22Rv1 (cell line): Measurements from ENCODE around the gene ABCB8.

ENCODE experiments used
- H3K27ac ChIP-seq: fragments of 450-650 bp; 2 replicates; pipeline ENCODE4 v1.5.1; 2017
- ZFX ChIP-seq: fragments of 450-650 bp; IDR thresholded peaks from 2 replicates; pipeline ENCODE4 v1.6.1; 2017; ENCODE audit warnings: antibody characterized with exemption, borderline replicate concordance
- TF ChIP-seq, protein P1 (sequence below): fragments of 450-650 bp; IDR thresholded peaks from 2 replicates; pipeline ENCODE4 v1.5.1; 2017; ENCODE audit warnings: mild to moderate bottlenecking

The ABCB8 gene

DNA sequence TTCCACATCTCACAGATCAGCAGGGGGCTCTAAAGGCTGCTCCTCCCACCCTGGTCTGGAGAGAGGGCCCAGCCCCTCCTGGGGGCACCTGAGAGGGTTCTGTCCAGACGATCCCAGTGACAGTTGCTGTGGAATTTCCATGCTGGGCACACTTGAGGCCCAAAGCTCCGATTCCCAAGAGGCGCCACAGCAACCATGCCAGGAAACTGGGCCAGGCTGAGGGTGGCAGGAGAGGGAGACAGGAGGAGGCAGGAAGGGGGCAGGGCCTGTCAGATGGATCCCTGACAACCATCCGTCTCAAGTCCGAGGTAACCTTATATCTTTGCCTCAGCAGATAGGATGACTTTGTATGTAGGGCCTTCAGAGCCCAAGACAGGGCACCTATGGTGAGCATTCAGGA is 41.7 kb upstream of the ABCB8 start:
- no peak for TF ChIP-seq ZFX
- TF ChIP-seq, protein P1, sequence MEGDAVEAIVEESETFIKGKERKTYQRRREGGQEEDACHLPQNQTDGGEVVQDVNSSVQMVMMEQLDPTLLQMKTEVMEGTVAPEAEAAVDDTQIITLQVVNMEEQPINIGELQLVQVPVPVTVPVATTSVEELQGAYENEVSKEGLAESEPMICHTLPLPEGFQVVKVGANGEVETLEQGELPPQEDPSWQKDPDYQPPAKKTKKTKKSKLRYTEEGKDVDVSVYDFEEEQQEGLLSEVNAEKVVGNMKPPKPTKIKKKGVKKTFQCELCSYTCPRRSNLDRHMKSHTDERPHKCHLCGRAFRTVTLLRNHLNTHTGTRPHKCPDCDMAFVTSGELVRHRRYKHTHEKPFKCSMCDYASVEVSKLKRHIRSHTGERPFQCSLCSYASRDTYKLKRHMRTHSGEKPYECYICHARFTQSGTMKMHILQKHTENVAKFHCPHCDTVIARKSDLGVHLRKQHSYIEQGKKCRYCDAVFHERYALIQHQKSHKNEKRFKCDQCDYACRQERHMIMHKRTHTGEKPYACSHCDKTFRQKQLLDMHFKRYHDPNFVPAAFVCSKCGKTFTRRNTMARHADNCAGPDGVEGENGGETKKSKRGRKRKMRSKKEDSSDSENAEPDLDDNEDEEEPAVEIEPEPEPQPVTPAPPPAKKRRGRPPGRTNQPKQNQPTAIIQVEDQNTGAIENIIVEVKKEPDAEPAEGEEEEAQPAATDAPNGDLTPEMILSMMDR: no peak
- H3K27ac ChIP-seq: no peak overlapping the region

DNA sequence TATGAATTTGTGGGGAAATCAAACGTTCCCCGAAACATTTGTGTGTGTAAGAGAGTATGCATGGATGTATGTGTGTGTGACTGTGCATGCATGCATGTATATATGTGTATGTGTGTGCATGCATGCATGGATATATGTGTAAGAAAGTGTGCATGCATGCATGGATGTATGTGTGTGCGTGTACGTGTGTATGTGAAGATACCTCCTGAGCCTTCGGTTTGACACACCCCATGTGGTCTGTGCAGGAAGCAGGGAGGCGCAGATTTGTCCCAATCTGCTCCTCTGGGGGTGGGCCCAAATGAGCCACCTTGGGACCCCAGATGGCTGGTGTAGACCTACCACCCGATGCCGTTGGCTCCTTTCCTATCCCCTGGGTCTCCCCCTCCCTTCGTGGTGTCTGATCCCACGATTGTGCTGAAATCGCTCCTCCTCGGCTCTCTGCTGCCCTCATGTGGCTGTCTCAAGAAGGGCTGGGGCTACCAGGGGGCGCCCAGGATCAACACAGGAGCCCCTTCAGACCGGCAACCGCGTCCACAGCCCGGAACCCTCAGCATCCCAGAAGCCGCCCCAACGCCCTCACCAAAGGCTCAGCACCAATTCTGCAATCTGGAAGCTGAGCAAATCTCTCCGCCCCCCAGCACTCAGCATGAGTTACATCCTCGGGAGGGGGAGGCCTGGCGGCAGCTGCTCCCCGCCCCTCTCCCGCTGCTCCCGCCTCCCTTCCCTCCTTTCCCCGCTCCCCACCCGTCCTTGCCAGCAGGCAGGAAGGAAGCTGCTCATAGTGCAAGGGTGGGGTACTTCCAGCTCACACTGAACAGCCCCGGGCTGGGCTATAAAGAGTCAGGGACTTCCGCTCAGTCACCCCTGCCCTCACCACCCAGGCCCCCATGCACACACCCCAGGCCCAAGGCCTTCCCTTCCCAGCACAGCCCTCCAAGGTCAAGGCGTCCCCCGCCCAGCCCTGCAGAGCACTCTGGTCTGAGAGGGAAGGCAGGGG is 39.7 kb upstream of the ABCB8 start:
- TF ChIP-seq ZFX: no peak
- TF ChIP-seq, protein P1: peak; percentile 96

DNA sequence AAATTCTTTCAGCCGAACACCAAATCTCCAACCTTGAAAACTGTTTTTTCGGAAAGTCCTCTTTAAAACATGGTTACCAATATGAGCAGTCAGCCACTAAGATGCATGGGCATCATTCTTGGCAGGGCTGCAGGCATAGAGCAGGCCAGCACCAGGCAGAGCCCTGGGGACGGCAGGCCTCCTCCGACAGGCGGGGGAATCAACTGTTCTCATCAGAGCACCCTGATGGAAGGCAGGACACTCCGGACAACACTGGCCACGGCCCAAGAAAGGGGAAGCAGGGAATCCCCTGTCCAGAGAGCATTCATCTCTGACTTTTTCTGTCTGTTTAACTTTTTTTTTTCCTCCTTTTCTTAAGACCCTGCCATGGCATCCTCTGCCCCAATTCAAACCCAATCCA is 38.8 kb upstream of the ABCB8 start:
- no peak overlapping the region for H3K27ac ChIP-seq

More for the DNA sequence above, 39.7 kb upstream of the ABCB8 start:
- H3K27ac ChIP-seq: no peak overlapping the region

DNA sequence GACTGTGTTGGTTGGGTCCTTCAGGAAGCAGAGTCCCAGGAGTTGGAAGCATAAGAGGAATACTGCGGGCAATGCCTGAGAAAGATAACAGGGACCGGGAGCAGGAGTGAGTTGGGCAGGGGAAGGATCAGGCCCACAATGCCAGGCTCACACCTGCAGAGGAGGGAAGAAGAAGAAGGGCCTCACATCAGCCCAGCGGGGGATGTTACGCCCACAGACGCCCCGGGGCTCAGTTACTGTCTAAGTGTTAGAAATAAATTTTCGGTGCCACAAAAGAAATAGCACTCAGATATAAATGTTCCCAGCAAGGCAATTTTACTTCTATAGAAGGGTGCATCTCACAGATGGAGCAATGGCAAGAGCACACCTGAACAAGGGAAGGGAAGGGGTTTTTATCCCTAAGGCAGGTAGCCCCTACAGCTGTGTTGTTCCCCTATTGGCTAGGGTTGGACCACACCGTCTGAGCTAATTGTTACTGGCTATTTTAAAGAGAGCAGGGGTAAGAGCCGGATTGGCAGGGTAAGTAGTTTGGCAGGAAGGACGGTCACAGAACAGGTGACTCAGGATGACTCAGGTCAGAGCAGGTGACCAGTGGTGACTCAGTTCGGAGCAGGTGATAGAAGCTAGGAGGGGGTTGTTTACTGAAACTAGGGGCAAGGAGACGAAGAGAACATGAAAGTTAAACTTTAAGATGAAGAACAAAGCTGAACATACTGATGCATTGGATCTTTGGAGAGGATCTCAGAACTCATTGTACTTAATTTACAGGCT is 37.6 kb upstream of the ABCB8 start, which contains the start of gene NOS3:
NOS3 (plus strand) TSS at position 602 of the 771 bp plus-strand sequence. CDS start 2,787 bp downstream, outside the sequence.
- TF ChIP-seq, protein P1: no peak
- no peak for TF ChIP-seq ZFX
- peak within 1 kb of the TSS; percentile 22 for H3K27ac ChIP-seq

More for the DNA sequence above, 38.8 kb upstream of the ABCB8 start:
- TF ChIP-seq, protein P1: no peak
- no peak for TF ChIP-seq ZFX

DNA sequence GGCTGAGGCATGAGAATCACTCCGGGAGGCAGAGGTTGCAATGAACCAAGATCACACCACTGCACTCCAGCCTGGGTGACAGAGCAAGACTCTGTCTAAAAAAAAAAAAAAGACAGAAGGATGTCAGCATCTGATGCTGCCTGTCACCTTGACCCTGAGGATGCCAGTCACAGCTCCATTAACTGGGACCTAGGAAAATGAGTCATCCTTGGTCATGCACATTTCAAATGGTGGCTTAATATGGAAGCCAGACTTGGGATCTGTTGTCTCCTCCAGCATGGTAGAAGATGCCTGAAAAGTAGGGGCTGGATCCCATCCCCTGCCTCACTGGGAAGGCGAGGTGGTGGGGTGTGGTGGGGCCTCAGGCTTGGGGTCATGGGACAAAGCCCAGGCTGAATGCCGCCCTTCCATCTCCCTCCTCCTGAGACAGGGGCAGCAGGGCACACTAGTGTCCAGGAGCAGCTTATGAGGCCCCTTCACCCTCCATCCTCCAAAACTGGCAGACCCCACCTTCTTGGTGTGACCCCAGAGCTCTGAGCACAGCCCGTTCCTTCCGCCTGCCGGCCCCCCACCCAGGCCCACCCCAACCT is 36.1 kb upstream of the ABCB8 start:
- H3K27ac ChIP-seq: no peak overlapping the region
- TF ChIP-seq ZFX: no peak
- TF ChIP-seq, protein P1: no peak

GRCh38 chr7:150992833-150993302 is 35.4 kb upstream of the ABCB8 start:
- TF ChIP-seq, protein P1: no peak
- TF ChIP-seq ZFX: no peak
- no peak overlapping the region for H3K27ac ChIP-seq
